22Rv1 (cell line): Measurements from ENCODE around the gene FHL3.

Experiments
- H3K27ac ChIP-seq: fragments of 450-650 bp; 2 replicates; pipeline ENCODE4 v1.5.1; 2017
- CTCF ChIP-seq: fragments of 450-650 bp; IDR thresholded peaks from 2 replicates; pipeline ENCODE4 v1.5.1; 2017; ENCODE audit warnings: mild to moderate bottlenecking
- ZFX ChIP-seq: fragments of 450-650 bp; IDR thresholded peaks from 2 replicates; pipeline ENCODE4 v1.6.1; 2017; ENCODE audit warnings: antibody characterized with exemption, borderline replicate concordance

Gene FHL3

GRCh38 chr1:38014724-38015424 is 9.6 kb upstream of the FHL3 start:
- no peak overlapping the region for H3K27ac ChIP-seq
- TF ChIP-seq CTCF (no peak), ZFX (no peak)

GRCh38 chr1:38014171-38014570 is 8.9 kb upstream of the FHL3 start:
- TF ChIP-seq ZFX (no peak), CTCF (no peak)
- H3K27ac ChIP-seq: no peak overlapping the region

- peak overlapping the region; percentile 90 for H3K27ac ChIP-seq
- TF ChIP-seq CTCF (no peak), ZFX (no peak)
These were observed 7.9 kb upstream of the FHL3 start for GRCh38 chr1:38013227-38013622.

GRCh38 chr1:38012363-38013226 is 7.3 kb upstream of the FHL3 start, which contains the start of gene UTP11:
TSS of gene UTP11 (plus strand) at chr1:38012734. CDS start at chr1:38012803, 69 bp downstream.
- peak within 1 kb of the TSS; percentile 90 for H3K27ac ChIP-seq
- TF ChIP-seq CTCF: no peak
- TF ChIP-seq ZFX: no peak

GRCh38 chr1:38009841-38010180 is 4.5 kb upstream of the FHL3 start:
- H3K27ac ChIP-seq: no peak overlapping the region
- TF ChIP-seq ZFX: no peak
- no peak for TF ChIP-seq CTCF

GRCh38 chr1:38009088-38009840 is 4.0 kb upstream of the FHL3 start:
- no peak overlapping the region for H3K27ac ChIP-seq
- no peak for TF ChIP-seq ZFX

GRCh38 chr1:38006008-38006828 is 904 bp upstream of the FHL3 start:
- H3K27ac ChIP-seq: no peak overlapping the region
- TF ChIP-seq CTCF: no peak
- TF ChIP-seq ZFX: no peak
